HG03025 (cell line): ENCODE results near the gene RPL29.
"Not testable (repeated sequence)": the region's sequence is repeated elsewhere in the genome, so short reads cannot be mapped to it uniquely, and the experiment has no call there.

Source experiments
- ATAC-seq: cut with Tn5 transposase; IDR thresholded peaks from one replicate; pipeline ENCODE4 v1.9.1; 2021; ENCODE audit warnings: mild to moderate bottlenecking, moderate library complexity; ENCODE audit not compliant: unreplicated experiment, low FRiP score

RPL29 gene

DNA sequence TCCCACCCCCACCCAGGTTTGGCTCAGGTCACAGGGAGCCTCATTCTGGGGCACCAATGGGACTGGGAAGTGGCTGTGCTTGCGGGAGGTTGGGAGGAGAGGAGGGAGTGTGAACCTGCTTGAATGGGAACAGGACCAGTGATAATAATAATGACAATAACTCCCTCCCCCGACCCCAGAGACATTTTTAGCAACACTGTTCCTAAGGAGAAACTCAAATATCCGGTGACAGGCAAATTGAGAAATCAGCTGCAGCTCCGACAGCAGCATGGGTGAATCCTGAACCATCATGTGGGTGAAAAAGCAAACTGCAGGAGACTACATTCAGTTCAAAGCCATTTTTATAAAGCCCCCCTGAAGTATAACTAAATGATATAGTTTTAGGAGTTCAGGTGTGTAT is 11.6 kb upstream of the RPL29 start:
- ATAC-seq: no peak

- ATAC-seq: no peak
Observed at GRCh38 chr3:52006820-52007133, 11.1 kb upstream of the RPL29 start.

GRCh38 chr3:52006017-52006819 is 10.5 kb upstream of the RPL29 start:
- ATAC-seq: no peak

DNA sequence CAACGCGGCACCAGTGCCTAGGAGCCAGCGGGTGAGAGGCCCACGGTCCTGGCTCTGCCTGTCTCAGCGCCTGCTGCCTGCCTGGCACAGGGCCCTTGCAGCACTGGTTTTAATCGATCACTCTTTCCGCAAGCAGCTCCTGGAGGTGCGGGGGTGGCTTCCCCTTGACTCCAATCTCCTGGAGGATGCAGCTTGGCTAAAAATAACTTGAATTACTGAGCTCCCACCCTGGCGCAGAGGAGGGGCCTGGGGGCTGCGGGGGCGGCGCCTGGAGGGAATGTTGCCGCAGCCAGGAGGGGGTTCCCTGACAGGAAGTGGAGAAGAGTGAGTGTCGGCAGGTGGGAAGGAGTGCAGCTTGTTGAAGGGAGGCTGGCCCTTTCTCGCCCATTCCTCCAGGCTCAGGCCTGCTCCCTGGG is 9.9 kb upstream of the RPL29 start:
- ATAC-seq: no peak

- ATAC-seq: no peak
Observed at GRCh38 chr3:52004906-52005395, 9.3 kb upstream of the RPL29 start.

DNA sequence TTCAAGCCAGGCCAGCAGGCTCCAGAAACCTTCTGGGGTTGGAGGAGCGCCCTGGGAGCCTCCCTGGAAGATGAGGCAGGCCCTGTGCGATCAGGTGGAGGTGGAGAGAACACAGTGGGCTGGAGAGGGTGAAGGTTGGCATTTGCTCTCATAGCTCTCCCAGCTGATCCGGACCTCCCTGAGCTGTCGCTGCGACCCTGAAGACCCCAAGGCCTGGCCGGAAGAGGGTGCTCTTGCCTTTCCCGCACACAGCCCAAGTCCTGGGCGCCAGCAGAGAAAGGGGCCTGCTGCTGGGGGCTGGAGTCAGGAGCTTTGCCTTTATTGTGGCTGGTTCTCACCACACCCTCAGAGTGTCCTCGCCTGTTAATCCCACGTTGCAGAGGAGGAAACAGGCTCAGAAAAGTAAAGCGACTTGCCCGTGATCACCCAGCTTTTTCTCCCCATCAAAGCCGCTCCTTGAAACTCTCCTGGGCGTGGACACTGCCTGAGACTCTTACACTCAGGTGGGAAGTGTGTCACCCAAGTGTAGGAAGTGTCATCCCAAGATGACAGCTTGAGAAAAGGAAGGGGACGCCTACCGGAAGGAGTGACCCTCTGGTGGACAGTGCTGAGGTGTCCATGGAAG is 8.6 kb upstream of the RPL29 start:
- ATAC-seq: no peak

DNA sequence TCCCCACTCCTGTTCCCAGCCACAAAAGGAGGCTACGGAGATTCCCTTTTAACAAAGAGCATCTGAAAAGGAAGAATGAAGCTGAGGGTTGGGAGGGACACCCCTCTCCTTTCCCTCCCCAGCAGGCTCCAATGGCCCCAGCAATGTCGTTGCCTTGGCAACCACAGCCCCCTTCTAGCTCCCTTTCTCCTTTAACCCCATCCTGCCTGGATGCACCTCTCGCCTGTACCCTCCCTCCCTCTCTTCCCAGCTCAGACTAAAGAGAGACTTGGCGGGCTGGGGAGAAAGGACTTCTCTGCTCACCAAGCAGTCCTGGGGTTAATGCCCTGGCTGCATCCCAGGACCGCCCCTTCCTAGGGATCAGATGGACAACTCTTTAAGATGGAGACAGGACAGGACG is 7.1 kb upstream of the RPL29 start:
- ATAC-seq: no peak

DNA sequence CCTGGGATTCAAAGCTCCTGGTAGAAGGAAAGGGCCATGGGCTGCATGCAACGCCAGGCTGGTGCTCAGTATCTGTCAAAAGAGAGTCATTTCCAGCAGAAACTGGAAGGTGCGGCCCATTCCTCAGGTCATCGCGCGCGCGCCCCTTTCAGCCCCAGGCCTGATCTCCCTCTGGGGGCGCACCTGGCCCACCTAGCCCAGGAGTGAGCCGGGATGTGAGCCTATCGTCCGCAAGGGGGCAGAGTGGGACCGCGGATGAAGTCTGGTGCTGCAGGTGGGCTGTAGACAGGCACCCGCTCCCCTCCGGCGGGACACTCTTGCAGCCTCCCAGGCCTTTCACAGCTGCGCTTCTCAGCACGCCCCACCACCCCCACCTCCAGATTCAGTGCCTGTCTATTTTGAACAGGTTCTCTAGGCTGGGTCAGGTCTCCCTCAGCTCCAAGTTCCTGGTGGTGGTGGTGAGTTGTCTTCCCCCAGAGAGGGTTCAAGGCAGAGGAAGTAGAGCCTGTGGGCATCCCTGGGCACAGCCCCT is 5.8 kb upstream of the RPL29 start:
- no peak for ATAC-seq

DNA sequence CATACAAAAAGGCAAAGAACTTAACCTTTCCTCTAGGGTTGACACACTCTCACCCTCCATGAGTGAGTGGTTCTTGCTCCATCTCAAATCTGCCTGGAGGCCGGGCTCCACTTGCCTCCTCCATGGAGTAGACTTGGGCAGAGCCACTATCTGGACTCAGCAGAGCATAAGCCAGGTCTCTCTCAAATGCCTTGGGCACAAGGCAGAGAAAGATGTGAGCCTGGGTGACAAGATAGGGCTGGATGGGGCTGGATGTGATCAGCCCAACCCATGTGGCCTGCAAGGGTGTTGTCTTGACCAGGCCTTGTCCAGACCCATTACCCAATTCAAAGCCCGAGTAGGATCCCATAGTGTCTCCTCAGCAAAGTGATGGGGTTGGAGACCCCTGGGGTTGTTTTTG is 4.2 kb upstream of the RPL29 start:
- ATAC-seq: no peak

DNA sequence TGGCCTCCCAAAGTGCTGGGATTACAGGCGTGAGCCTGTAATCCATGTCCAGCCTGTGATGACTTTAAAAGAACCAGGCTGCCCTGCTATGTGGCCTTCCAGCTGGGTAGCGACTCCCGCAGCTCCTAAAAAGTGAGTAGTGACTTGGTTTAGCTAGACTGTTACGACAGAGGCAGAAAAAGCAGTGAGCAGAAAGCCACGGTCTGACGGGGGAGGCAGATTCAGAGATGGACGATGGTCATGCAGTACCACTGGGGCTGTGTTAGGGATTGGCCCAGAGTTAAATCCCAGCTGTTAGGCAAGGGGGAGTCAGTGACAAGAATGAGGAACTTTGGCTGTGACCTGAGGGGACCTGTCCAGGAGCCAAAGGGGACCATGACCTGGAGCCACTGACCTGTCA is 3.1 kb upstream of the RPL29 start:
- no peak for ATAC-seq

DNA sequence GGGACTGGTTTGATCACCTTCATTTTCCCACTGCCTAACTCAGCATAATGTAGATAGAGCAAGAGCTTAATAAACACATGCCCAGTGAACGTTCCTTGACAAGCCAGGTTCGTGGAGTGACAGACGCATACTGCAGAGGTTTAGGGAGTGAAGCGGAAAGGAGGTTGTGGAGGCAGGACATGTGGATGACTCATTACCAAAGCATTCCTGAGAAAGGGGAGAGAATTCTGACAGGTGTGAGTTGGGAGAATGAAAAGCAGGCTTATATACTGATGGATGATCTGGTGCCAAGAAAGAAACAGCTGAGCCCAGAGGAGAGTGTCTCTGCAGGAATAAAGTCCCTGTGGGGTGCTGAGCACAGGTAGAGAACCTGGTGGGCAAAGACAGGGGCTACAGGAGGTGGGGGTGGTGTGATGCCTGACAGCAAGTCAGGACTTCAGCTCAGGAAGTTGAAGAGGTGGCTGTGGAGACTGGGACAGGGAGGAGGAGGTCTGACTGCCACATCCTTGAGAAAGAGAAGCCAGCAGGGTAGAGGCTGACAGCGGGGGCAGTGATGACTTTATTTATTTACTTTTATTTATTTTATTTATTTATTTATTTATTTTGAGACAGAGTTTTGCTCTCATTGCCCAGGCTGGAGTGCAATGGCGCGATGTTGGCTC is 2.4 kb upstream of the RPL29 start:
- no peak for ATAC-seq

DNA sequence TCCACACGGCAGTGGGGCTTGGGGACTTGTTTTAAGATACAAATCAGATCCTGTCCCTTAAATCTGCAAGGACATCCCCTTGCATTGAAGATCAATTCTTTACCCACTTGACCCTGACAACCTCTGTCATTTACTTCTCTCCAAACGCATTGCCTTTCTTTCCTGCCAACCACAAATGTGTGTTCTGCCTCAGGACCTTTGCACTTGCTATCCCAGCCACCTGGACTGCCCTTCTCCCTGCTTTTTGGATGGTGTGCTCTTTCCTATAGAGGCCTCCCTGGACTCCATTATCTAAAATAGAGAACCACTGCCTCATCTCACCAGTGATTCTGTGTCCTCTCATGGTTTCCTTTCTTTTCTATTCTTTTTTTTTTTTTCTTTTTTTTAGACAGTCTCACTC is 1.5 kb upstream of the RPL29 start:
- ATAC-seq: no peak

GRCh38 chr3:51994530-51994929 is 1.2 kb downstream of the RPL29 start:
- no peak for ATAC-seq

- ATAC-seq: not testable (repeated sequence)
Observed at GRCh38 chr3:51993657-51994056, 2.0 kb downstream of the RPL29 start.

- ATAC-seq: no peak
Observed at GRCh38 chr3:51992017-51992682, 3.5 kb downstream of the RPL29 start.

DNA sequence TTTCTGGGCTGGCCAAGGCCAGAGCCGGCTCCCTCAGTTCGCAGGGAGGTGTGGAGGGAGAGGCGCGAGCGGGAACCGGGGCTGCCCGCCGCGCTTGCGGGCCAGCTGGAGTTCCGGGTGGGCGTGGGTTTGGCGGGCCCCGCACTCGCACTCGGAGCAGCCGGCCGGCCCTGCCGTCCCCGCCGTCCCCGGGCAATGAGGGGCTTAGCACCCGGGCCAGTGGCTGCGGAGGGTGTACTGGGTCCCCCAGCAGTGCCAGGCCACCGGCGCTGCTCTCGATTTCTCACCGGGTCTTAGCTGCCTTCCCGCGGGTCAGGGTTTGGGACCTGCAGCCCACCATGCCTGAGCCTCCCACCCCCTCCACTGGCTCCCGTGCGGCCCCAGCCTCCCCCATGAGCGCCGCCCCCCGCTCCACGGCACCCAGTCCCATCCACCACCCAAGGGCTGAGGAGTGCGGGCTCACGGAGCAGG is 5.2 kb downstream of the RPL29 start:
- not testable (repeated sequence) for ATAC-seq

DNA sequence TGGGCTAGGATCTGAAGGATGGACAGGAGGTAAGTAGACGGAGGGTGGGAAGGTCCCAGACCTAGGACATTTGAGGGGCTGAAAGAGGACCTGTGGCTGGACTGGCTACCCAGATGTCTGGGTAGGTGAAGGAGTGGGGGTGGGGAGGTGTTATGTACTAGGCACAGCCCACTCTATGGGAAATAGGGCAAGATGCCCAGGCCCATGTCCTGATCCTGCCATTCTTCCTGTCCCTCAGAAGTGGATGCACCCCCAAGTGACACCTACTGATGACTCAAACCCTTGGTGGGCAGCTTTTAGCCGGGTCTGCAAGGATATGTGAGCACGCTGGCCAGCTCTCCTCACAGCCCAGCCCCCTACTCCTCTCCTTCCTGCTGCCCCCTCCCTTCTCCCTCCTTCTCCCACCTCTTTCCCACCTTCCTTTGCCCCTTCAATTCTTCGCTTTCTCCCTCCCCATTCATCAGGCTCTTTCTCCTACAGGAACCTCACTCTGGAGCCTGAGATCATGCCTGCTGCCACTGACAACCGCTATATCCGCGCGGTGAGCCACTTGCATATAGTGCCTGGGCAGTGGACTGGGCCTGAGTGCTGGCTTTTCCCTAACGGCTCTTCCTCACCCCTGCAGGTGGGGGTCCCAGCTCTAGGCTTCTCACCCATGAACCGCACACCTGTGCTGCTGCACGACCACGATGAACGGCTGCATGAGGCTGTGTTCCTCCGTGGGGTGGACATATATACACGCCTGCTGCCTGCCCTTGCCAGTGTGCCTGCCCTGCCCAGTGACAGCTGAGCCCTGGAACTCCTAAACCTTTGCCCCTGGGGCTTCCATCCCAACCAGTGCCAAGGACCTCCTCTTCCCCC is 7.2 kb downstream of the RPL29 start:
- no peak for ATAC-seq

DNA sequence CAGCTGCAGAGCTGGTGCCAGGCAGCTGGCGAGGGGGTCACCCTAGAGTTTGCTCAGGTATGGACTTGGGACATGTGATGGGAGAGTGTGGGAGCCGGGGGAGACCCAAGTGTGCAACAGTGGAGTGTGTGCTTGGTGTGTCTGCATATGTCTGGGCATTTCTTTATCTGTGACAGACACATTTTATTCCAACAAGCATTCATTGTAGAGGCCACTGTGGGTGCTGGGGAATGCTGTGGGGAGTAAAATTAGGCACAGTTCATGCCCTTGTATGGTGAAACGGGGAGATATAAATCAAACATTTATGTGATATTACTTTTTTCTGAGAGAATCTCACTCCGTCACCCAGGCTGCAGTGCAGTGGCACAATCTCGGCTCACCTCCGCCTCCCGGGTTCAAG is 8.1 kb downstream of the RPL29 start:
- ATAC-seq: no peak

DNA sequence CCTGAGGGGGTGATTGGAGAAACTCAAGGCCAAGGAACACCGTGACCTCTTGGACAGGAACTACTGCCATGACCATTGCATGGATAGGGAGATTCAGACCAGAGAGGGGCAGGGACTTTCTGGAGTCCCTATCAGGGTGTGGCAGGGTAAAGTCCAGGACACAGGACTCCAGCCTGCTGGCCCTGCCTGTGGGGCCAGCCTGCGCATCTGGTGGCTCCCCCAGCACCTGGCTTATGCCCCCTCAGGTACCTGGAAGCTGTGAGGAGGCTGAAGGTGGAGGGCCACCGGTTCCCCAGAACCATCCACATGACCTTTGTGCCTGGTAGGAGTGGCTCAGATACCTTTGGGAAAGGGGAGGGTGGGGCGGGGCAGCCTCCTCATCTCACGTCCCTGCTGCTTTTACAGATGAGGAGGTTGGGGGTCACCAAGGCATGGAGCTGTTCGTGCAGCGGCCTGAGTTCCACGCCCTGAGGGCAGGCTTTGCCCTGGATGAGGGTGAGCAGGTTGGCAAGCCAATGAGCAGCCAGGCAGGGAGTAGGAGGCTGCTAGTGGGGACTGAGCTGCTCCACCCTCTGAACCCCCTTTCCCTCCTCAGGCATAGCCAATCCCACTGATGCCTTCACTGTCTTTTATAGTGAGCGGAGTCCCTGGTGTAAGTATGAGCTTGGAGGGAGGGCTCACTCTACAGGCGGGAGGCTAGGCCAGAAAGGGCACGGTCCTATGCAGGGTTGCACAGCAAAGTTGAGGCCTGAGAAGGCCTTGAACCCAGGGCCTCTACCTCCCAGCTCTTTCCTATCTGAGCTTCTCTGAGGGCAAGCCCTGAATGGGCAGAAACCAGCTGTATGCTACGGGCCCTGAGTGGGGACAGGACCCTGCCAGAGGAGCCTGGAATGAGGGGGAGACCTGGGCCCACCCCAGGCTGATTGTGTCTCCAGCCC is 9.4 kb downstream of the RPL29 start:
- ATAC-seq: no peak
